HG02884 (cell line): ENCODE measurements around the gene SLC25A29.
"Not testable (repeated sequence)": the region's sequence is repeated elsewhere in the genome, so short reads cannot be mapped to it uniquely, and the experiment has no call there.

ENCODE experiments used
- ATAC-seq: cut with Tn5 transposase; IDR thresholded peaks from one replicate; pipeline ENCODE4 v1.9.1; 2021; ENCODE audit warnings: mild to moderate bottlenecking, moderate library complexity; ENCODE audit not compliant: unreplicated experiment

SLC25A29 gene

DNA sequence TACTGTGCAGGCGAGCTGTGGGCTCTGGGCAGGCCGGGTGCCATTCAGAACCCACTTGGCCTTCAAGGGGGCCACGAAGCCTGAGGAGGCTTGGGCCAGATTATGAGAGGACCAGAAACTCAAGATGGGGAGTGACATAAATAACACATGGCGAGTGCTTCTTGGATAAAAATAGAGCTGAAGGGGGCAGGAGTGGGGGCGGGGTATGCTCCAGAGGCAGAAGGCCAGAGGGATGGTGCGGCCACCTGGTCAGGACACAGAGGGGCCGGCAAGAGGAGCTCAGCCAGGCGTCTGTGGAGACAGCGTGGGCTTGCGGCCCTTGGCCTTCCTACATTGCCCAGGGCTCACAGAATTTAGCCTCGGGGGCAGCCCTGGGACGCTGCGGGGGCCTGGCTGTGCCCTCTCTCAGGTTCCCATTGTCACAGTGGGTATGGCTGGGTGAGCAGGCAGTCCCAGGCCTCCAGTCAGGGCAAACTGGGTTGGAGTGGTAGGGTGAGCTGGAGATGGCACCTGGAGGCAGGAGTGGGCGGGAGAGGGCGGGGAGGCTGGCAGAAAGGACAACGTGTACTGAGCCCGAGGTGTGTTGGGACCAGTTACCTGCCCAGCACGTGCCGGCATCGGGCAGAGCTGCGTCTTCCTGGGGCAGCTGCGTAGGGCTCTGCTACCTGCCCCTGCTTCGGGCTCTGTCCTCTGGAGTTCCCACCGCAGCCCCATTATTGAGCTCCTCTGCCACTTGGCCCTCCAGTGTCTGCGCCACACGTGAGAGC is 7.4 kb upstream of the SLC25A29 start:
- no peak for ATAC-seq

GRCh38 chr14:100312877-100313400 is 6.7 kb upstream of the SLC25A29 start:
- ATAC-seq: no peak

DNA sequence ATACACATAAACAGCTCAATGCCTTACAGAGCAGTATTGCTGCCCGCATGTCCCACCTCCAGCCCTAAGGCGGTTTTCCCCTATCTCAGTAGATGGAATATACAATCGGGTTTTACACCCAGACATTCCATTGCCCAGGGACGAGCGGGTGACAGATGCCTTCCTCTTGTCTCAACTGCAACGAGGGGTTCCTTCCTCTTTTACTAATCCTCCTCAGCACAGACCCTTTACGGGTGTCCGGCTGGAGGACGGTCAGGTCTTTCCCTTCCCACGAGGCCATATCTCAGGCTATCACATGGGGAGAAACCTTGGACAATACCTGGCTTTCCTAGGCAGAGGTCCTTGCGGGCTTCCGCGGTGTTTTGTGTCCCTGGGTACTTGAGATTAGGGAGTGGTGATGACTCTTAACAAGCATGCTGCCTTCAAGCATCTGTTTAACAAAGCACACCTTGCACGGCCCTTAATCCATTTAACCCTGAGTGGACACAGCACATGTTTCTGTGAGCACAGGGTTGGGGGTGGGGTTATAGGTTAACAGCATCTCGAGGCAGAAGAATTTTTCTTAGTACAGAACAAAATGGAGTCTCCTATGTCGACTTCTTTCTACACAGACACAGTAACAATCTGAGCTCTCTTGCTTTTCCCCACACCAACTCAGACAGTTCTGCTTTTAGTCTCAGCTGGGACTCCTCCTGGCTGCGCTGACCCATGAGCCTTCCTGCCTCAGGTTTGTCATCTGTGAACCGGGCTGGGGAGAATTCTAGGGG is 6.0 kb upstream of the SLC25A29 start:
- ATAC-seq: not testable (repeated sequence)

DNA sequence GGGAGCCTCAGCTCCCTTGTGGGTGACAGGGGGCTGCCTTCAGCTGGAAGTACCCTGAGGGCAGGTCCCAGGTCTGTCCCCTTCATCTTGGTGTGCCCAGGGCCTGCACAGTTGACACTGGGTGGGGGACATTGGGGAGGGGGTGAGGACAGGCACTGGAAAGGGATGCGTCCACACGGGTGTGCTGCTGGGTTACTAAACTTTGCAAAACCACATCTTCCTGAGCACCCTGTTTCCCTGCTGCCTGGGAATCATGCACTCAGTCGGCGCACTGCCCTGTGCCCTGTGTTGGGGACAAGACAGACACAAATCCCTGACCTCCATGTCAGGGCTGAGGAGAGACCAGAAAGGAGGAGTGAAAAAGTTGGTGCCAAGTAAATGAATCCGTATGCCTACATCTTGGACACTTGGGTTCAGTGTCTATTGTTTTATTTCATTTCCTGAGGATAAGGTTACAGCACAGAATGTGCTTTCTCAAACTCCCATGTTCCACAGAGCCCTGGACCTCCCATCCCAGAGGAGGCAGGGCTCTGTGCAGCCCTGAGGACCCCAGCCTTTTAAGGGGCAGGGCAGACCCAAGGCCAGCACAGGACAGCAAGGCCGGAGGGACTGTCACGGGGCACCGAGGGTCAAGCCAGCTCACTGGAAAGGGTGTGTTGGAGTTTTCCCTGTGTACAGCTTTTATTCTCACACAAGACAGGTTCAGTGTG is 2.9 kb upstream of the SLC25A29 start:
- ATAC-seq: no peak

- not testable (repeated sequence) for ATAC-seq
Measured at GRCh38 chr14:100308427-100308792, 2.2 kb upstream of the SLC25A29 start.

- ATAC-seq: no peak
Measured at GRCh38 chr14:100307766-100308426, 1.7 kb upstream of the SLC25A29 start.

DNA sequence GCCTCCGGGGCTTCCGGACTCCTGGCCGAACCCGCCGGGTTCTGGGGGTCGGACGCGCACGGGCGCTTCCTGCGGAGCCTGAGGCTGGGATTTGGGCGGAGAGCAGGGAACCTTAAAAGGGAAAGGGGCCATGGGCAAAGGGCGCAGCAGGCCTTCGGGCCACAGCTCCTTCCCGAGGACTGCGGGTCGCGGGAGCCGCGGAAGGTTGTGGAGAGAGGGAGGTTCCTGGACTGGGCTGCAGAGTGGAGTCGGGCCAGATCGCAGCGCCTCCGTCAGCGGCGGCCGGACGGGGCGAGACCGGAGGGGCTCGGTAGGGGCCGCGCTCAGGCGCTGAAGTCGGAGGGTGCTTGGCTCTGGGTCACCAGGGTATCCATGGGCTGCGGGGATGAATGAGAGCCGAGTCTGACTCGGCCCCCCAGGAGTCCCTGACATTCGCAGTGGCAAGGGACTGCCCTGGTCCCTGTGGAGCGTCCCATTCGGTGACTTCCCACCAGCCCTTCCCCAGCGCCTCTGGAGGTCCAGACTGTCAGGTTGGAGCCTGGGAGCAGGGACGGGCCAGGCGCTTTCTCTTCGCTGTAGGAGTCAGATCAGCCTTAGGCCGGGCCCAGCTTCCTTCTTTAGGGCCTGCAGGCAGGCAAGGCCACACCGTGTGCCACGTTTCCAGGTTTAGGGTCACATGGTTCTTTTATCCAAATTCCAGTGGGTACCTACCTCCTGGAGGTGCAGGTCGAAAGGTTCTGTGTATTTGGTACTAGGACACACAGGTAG is 938 bp upstream of the SLC25A29 start:
- peak; percentile 9 for ATAC-seq

- ATAC-seq: no peak
Measured at GRCh38 chr14:100305324-100306100, 732 bp downstream of the SLC25A29 start.

- ATAC-seq: no peak
Measured at GRCh38 chr14:100304825-100305323, 1.4 kb downstream of the SLC25A29 start.

DNA sequence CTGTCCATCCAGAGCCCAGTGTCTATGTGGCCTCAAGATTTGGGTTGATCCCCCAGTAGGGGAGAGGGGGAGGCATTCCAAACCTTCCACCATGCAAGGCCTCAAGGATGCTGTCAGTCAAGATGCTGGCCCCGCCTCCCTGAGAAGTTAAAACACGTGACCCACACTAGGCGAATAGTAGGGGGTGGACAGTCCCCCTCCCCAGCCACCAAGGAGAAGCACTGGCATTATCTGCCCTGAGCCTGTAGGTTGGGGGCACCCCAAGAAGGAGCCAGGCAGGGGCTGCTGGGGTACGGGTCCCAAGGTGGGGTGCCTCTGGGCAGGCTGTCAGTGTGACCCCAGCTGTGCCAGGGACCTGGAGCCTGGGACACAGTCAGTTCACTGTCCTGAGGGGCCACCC is 2.3 kb downstream of the SLC25A29 start:
- ATAC-seq: no peak

- ATAC-seq: no peak
Measured at GRCh38 chr14:100303179-100303578, 3.1 kb downstream of the SLC25A29 start.

DNA sequence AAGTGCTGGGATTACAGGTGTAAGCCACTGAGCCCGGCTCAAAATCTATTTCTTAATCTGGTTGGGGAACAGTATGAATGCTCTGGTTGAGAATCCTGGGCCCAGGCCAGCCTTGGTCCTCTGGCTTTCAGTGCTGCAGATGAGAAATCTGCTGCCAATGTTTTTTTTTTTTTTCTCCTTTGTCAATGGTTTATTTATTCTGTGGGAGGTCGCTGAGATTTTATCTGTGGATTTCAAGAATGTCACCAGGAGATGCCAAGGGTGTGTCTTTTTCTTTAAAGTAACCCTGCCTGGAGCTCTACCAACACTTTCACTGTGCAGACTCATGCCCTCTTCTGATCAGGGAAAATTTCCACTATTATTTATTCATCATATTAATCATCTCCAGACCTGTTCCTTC is 3.6 kb downstream of the SLC25A29 start:
- ATAC-seq: no peak

GRCh38 chr14:100299238-100299560 is 7.0 kb downstream of the SLC25A29 start:
- ATAC-seq: no peak

DNA sequence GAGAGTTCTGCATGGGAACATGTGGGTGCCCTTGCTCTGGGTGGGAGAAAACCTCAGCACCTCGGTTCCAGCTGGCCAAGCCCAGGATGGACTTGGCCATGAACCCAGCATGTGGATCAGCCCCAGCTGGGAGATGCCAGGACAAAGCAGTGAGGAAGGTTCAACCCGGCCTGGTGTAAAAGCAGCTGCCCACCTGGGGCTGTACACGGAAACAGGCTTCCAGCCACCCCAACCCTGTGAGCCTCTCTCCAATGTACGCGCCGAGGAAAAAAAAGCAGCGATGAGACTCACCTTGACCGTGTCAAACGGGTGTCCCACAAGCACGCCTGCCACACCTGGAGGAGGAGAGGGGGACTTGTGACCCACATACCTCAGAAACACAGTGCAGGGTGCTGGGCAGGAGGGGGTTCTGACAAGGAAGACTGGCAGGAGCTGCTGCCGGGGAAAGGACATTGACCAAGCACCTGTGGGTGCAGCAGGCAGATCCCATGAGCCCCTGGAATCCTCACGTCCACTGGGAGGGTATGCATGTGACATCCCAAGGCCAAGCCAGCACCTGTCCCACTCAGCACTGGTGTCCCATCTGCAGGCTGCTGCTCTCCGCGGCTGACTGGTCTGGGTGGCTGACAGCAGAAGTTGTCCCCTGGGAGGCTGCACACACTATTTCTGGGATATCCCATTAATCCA is 7.5 kb downstream of the SLC25A29 start:
- ATAC-seq: no peak

GRCh38 chr14:100297320-100298300 is 8.6 kb downstream of the SLC25A29 start:
- peak; percentile 92 for ATAC-seq

- not testable (repeated sequence) for ATAC-seq
Measured at GRCh38 chr14:100296729-100297128, 9.5 kb downstream of the SLC25A29 start.

DNA sequence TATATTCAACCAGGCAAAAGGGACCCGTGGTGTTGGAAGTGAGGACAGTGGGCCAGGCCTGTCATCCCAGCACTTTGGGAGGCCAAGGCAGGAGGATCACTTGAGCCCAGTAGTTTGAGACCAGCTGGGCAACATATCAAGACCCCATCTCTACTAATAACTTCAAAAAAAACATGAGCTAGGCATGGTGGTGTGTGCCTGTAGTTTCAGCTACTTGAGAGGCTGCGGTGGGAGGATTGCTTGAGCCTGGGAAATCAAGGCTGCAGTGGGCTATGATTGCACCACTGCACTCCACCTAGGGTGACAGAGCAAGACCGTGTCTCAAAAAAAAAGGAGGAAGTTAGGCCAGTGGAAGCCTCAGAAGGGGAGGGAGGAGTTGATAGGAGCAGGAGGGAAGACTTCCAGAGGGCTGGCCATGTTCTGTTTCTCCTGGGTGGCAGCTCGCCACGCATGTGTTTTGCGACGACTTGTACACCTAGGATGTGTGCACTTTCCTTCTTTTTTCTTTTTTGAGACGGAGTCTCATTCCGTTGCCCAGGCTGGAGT is 10.1 kb downstream of the SLC25A29 start:
- no peak for ATAC-seq
